Measurements from ENCODE around the gene CCT8. TPM values are rescaled to one million over a fixed set of nuclear protein-coding genes. Genes with fewer than 3 reads are reported as not detected.
"Not testable (repeated sequence)": the region's sequence is repeated elsewhere in the genome, so short reads cannot be mapped to it uniquely, and the experiment has no call there.

The CCT8 gene
- total and polyA plus RNA-seq, 2 experiments from 2014 or later = 304 to 329 TPM

- TF ChIP-seq, protein P1, sequence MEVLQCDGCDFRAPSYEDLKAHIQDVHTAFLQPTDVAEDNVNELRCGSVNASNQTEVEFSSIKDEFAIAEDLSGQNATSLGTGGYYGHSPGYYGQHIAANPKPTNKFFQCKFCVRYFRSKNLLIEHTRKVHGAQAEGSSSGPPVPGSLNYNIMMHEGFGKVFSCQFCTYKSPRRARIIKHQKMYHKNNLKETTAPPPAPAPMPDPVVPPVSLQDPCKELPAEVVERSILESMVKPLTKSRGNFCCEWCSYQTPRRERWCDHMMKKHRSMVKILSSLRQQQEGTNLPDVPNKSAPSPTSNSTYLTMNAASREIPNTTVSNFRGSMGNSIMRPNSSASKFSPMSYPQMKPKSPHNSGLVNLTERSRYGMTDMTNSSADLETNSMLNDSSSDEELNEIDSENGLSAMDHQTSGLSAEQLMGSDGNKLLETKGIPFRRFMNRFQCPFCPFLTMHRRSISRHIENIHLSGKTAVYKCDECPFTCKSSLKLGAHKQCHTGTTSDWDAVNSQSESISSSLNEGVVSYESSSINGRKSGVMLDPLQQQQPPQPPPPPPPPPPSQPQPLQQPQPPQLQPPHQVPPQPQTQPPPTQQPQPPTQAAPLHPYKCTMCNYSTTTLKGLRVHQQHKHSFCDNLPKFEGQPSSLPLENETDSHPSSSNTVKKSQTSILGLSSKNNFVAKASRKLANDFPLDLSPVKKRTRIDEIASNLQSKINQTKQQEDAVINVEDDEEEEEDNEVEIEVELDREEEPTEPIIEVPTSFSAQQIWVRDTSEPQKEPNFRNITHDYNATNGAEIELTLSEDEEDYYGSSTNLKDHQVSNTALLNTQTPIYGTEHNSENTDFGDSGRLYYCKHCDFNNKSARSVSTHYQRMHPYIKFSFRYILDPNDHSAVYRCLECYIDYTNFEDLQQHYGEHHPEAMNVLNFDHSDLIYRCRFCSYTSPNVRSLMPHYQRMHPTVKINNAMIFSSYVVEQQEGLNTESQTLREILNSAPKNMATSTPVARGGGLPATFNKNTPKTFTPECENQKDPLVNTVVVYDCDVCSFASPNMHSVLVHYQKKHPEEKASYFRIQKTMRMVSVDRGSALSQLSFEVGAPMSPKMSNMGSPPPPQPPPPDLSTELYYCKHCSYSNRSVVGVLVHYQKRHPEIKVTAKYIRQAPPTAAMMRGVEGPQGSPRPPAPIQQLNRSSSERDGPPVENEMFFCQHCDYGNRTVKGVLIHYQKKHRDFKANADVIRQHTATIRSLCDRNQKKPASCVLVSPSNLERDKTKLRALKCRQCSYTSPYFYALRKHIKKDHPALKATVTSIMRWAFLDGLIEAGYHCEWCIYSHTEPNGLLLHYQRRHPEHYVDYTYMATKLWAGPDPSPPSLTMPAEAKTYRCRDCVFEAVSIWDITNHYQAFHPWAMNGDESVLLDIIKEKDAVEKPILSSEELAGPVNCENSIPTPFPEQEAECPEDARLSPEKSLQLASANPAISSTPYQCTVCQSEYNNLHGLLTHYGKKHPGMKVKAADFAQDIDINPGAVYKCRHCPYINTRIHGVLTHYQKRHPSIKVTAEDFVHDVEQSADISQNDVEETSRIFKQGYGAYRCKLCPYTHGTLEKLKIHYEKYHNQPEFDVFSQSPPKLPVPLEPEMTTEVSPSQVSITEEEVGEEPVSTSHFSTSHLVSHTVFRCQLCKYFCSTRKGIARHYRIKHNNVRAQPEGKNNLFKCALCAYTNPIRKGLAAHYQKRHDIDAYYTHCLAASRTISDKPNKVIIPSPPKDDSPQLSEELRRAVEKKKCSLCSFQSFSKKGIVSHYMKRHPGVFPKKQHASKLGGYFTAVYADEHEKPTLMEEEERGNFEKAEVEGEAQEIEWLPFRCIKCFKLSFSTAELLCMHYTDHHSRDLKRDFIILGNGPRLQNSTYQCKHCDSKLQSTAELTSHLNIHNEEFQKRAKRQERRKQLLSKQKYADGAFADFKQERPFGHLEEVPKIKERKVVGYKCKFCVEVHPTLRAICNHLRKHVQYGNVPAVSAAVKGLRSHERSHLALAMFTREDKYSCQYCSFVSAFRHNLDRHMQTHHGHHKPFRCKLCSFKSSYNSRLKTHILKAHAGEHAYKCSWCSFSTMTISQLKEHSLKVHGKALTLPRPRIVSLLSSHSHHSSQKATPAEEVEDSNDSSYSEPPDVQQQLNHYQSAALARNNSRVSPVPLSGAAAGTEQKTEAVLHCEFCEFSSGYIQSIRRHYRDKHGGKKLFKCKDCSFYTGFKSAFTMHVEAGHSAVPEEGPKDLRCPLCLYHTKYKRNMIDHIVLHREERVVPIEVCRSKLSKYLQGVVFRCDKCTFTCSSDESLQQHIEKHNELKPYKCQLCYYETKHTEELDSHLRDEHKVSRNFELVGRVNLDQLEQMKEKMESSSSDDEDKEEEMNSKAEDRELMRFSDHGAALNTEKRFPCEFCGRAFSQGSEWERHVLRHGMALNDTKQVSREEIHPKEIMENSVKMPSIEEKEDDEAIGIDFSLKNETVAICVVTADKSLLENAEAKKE (CRISPR knock-in tag; IDR thresholded peaks at IDR 0.05) = no peak
Observed at GRCh38 chr21:29017639-29018237, 55.7 kb downstream of the CCT8 start (continued).

GRCh38 chr21:29011236-29011635 is 62.2 kb downstream of the CCT8 start:
- H3K27ac ChIP-seq (ENCODE audit: low read depth); DNase-seq (ENCODE audit: low spot score); H3K4me1 Mint-ChIP-seq; H3K79me2 ChIP-seq (replicated peaks; ENCODE audit: insufficient read depth); H3K27me3 ChIP-seq (ENCODE audit: insufficient read depth); H3K27ac Mint-ChIP-seq; H4K20me1 ChIP-seq (replicated peaks; ENCODE audit: insufficient read depth); H3K4me3 ChIP-seq; H3K4me3 Mint-ChIP-seq; H2AFZ ChIP-seq; H3K4me2 ChIP-seq; H3F3A ChIP-seq (replicated peaks; ENCODE audit: low read depth); H3K9me2 ChIP-seq (ENCODE audit: insufficient read depth); H3K36me3 ChIP-seq (ENCODE audit: insufficient read depth); H3K4me1 ChIP-seq (ENCODE audit: insufficient read depth); H3K27me3 Mint-ChIP-seq (ENCODE audit: insufficient read depth, low read depth, poor library complexity); ATAC-seq: not testable (repeated sequence)
- Mint-ChIP-seq H3K9me3 (peaks cover 18% of the 10 kb centered on the region), H3K36me3 (ENCODE audit: low read depth) (peaks cover 17% of the 10 kb centered on the region)

DNA sequence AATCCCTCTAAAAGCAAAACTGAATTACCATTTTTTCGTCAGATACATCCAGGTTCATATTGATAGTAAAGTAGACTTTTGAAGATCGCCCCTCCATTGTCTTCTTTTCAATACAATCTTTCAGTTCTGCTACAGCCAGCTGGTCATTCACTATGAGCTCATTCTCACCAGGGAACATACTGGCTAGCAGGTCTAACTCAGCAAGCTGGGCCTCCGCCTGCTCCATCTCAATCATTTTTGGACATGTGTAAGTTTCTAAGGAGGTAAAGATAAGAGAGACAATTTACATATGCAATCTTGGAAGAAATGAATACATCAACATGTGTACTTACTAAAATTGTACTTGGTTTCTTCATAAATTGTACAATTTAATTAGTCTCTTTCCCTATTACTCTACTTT is 65.1 kb downstream of the CCT8 start:
- Histone ChIP-seq H3K4me3 (no peak overlapping the region), H3K27me3 (ENCODE audit: insufficient read depth) (no peaks in the 10 kb centered on the region), H3K4me2 (no peak overlapping the region), H3F3A (replicated peaks; ENCODE audit: low read depth) (no peaks in the 10 kb centered on the region), H3K79me2 (replicated peaks; ENCODE audit: insufficient read depth) (no peaks in the 10 kb centered on the region), H3K4me1 (ENCODE audit: insufficient read depth) (no peaks in the 10 kb centered on the region), H4K20me1 (replicated peaks; ENCODE audit: insufficient read depth) (no peaks in the 10 kb centered on the region), H2AFZ (no peak overlapping the region), H3K27ac (ENCODE audit: low read depth) (no peak overlapping the region), H3K36me3 (ENCODE audit: insufficient read depth) (no peaks in the 10 kb centered on the region; the same call in 1 of the 2 replicates), H3K9me2 (ENCODE audit: insufficient read depth) (no peaks in the 10 kb centered on the region)
- Mint-ChIP-seq H3K9me3 (peaks cover 18% of the 10 kb centered on the region), H3K27me3 (ENCODE audit: insufficient read depth, low read depth, poor library complexity) (no peaks in the 10 kb centered on the region), H3K36me3 (ENCODE audit: low read depth) (peaks cover 12% of the 10 kb centered on the region), H3K27ac (no peak overlapping the region), H3K4me1 (no peaks in the 10 kb centered on the region; the same call in 2 of the 3 replicates), H3K4me3 (no peak overlapping the region)
- ATAC-seq = no peak
- DNase-seq (ENCODE audit: low spot score) = no peak
- TF ChIP-seq CREB1 (CRISPR knock-in tag; IDR thresholded peaks at IDR 0.05; ENCODE audit: low read depth) (no peak), STAT1 (IDR thresholded peaks at IDR 0.05; ENCODE audit: unreplicated experiment) (no peak), EZH2 (IDR thresholded peaks at IDR 0.05; ENCODE audit: low read depth, unreplicated experiment) (no peak), EZH2phosphoT487 (IDR thresholded peaks at IDR 0.05; ENCODE audit: unreplicated experiment) (no peak)
- TF ChIP-seq, protein P2, sequence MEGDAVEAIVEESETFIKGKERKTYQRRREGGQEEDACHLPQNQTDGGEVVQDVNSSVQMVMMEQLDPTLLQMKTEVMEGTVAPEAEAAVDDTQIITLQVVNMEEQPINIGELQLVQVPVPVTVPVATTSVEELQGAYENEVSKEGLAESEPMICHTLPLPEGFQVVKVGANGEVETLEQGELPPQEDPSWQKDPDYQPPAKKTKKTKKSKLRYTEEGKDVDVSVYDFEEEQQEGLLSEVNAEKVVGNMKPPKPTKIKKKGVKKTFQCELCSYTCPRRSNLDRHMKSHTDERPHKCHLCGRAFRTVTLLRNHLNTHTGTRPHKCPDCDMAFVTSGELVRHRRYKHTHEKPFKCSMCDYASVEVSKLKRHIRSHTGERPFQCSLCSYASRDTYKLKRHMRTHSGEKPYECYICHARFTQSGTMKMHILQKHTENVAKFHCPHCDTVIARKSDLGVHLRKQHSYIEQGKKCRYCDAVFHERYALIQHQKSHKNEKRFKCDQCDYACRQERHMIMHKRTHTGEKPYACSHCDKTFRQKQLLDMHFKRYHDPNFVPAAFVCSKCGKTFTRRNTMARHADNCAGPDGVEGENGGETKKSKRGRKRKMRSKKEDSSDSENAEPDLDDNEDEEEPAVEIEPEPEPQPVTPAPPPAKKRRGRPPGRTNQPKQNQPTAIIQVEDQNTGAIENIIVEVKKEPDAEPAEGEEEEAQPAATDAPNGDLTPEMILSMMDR (conservative IDR thresholded peaks at IDR 0.05; ENCODE audit: low read depth in 2 of 2) = no peak
